Islet of Langerhans (tissue), 1 donor: ENCODE results near the gene TRAK2.
"Not testable (repeated sequence)": the region's sequence is repeated elsewhere in the genome, so short reads cannot be mapped to it uniquely, and the experiment has no call there.

Experiments used
- FAIRE-seq: peaks from one replicate; lab custom pipeline; 2011; peaks lifted over from hg19 to GRCh38; lab: Jason Lieb, UNC

Gene TRAK2

GRCh38 chr2:201414099-201415023, 36.9 kb downstream of the TRAK2 start:
- peak; percentile 24 for FAIRE-seq

GRCh38 chr2:201413552-201413951, 37.7 kb downstream of the TRAK2 start:
- FAIRE-seq = no peak

- FAIRE-seq = no peak
Measured at GRCh38 chr2:201413143-201413542, 38.1 kb downstream of the TRAK2 start.

- FAIRE-seq = no peak
Measured at GRCh38 chr2:201411421-201411820, 39.8 kb downstream of the TRAK2 start.

- no peak for FAIRE-seq
Measured at GRCh38 chr2:201408931-201409330, 42.3 kb downstream of the TRAK2 start.

GRCh38 chr2:201407265-201407664, 44.0 kb downstream of the TRAK2 start:
- FAIRE-seq = no peak

- FAIRE-seq = peak; percentile 98
Measured at GRCh38 chr2:201406077-201406662, 45.1 kb downstream of the TRAK2 start.

GRCh38 chr2:201404699-201405280, 46.5 kb downstream of the TRAK2 start:
- FAIRE-seq = no peak

- no peak for FAIRE-seq
Measured at GRCh38 chr2:201403880-201404279, 47.4 kb downstream of the TRAK2 start.

- peak; percentile 75 for FAIRE-seq
Measured at GRCh38 chr2:201402651-201403562, 48.4 kb downstream of the TRAK2 start.

GRCh38 chr2:201401815-201402214, 49.4 kb downstream of the TRAK2 start:
- FAIRE-seq = no peak

- no peak for FAIRE-seq
Measured at GRCh38 chr2:201396595-201396994, 54.7 kb downstream of the TRAK2 start.

GRCh38 chr2:201383136-201383535, 68.1 kb downstream of the TRAK2 start:
- FAIRE-seq = no peak

GRCh38 chr2:201378496-201379397, 72.5 kb downstream of the TRAK2 start:
- no peak for FAIRE-seq

GRCh38 chr2:201377218-201377617, 74.0 kb downstream of the TRAK2 start:
- FAIRE-seq = no peak

GRCh38 chr2:201369775-201370174, 81.5 kb downstream of the TRAK2 start:
- FAIRE-seq = no peak

GRCh38 chr2:201369318-201369717, 81.9 kb downstream of the TRAK2 start:
- FAIRE-seq = not testable (repeated sequence)

- no peak for FAIRE-seq
Measured at GRCh38 chr2:201366146-201366545, 85.1 kb downstream of the TRAK2 start.

GRCh38 chr2:201363857-201364560, 87.2 kb downstream of the TRAK2 start:
- FAIRE-seq = no peak

GRCh38 chr2:201362396-201362795, 88.9 kb downstream of the TRAK2 start:
- FAIRE-seq = no peak
